ENCODE measurements around the gene TEX11.

Gene TEX11

DNA sequence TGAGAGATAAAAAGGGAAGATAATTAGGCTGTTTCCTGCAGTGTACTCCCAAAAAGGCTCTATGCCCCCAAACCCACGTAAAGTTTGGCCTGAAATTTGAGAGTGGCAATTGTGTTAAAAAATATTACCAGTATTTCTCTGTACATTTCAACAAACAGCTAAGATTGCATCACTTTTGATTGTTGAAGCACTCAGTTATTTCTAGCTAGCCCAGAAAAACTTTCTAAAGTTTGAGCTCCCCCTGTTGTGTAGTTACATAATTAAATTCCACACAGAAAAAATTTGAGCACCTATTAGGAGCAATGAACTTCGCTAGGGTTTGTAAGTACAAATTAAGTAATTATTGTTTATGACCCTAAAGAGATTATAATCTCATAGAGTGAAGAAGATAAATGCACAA is 354.4 kb downstream of the TEX11 start:
- Histone ChIP-seq H3K4me1 (ENCODE audit: low read length) (peaks cover 19% of the 10 kb centered on the region), H4K20me1 (ENCODE audit: insufficient read depth, low read length) (no peaks in the 10 kb centered on the region), H3K36me3 (replicated peaks; ENCODE audit: insufficient read depth, low read length) (no peaks in the 10 kb centered on the region), H3K9me3 (replicated peaks; ENCODE audit: insufficient read depth, low read length) (no peaks in the 10 kb centered on the region), H3K27ac (ENCODE audit: low read length) (peak overlapping the region; percentile 69; the same call in 1 of the 2 replicates), H3K9me2 (replicated peaks; ENCODE audit: insufficient read depth, low read length) (no peaks in the 10 kb centered on the region), H3K4me3 (ENCODE audit: low read length) (0 out of 2 replicates have a peak overlapping the region, but pooled peaks have one; percentile 21), H3K27me3 (replicated peaks; ENCODE audit: insufficient read depth, low read length) (no peaks in the 10 kb centered on the region), H3F3A (ENCODE audit: insufficient read depth, low read length) (peaks cover 7% of the 10 kb centered on the region), H3K4me2 (ENCODE audit: low read depth, low read length) (peak overlapping the region; percentile 71; the same call in 1 of the 2 replicates), H3K9ac (ENCODE audit: low read length) (peak overlapping the region; percentile 29; the same call in 1 of the 2 replicates), H2AFZ (ENCODE audit: low read length) (no peak overlapping the region; the same call in 1 of the 2 replicates), H3K79me2 (ENCODE audit: low read length) (no peaks in the 10 kb centered on the region)
- TF ChIP-seq, protein P1, sequence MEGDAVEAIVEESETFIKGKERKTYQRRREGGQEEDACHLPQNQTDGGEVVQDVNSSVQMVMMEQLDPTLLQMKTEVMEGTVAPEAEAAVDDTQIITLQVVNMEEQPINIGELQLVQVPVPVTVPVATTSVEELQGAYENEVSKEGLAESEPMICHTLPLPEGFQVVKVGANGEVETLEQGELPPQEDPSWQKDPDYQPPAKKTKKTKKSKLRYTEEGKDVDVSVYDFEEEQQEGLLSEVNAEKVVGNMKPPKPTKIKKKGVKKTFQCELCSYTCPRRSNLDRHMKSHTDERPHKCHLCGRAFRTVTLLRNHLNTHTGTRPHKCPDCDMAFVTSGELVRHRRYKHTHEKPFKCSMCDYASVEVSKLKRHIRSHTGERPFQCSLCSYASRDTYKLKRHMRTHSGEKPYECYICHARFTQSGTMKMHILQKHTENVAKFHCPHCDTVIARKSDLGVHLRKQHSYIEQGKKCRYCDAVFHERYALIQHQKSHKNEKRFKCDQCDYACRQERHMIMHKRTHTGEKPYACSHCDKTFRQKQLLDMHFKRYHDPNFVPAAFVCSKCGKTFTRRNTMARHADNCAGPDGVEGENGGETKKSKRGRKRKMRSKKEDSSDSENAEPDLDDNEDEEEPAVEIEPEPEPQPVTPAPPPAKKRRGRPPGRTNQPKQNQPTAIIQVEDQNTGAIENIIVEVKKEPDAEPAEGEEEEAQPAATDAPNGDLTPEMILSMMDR (IDR thresholded peaks at IDR 0.05; ENCODE audit: low read length) = peak; percentile 18; the same call in 1 of the 2 replicates
- TF ChIP-seq EZH2 (optimal IDR thresholded peaks at IDR 0.05; ENCODE audit: low read depth, low read length) = no peak
- peak; percentile 21 for DNase-seq

- Histone ChIP-seq H3K79me2 (ENCODE audit: low read length) (no peaks in the 10 kb centered on the region), H3K27ac (ENCODE audit: low read length) (peak overlapping the region; percentile 69), H3K9me3 (replicated peaks; ENCODE audit: insufficient read depth, low read length) (no peaks in the 10 kb centered on the region), H3K4me2 (ENCODE audit: low read depth, low read length) (peak overlapping the region; percentile 71), H3K9ac (ENCODE audit: low read length) (peak overlapping the region; percentile 29; the same call in 1 of the 2 replicates), H3K27me3 (replicated peaks; ENCODE audit: insufficient read depth, low read length) (no peaks in the 10 kb centered on the region), H3K9me2 (replicated peaks; ENCODE audit: insufficient read depth, low read length) (no peaks in the 10 kb centered on the region), H3F3A (ENCODE audit: insufficient read depth, low read length) (peaks cover 7% of the 10 kb centered on the region), H2AFZ (ENCODE audit: low read length) (peak overlapping the region; percentile 22), H3K4me3 (ENCODE audit: low read length) (0 out of 2 replicates have a peak overlapping the region, but pooled peaks have one; percentile 21), H3K36me3 (replicated peaks; ENCODE audit: insufficient read depth, low read length) (no peaks in the 10 kb centered on the region), H3K4me1 (ENCODE audit: low read length) (peaks cover 19% of the 10 kb centered on the region), H4K20me1 (ENCODE audit: insufficient read depth, low read length) (no peaks in the 10 kb centered on the region)
- TF ChIP-seq EZH2 (optimal IDR thresholded peaks at IDR 0.05; ENCODE audit: low read depth, low read length) = no peak
- TF ChIP-seq, protein P1 (IDR thresholded peaks at IDR 0.05; ENCODE audit: low read length) = no peak
- no peak for TF ChIP-seq EZH2phosphoT487 (IDR thresholded peaks at IDR 0.05; ENCODE audit: low read length)
- peak; percentile 44 for DNase-seq
These were observed 355.0 kb downstream of the TEX11 start for GRCh38 chrX:70553516-70553915.

GRCh38 chrX:70552130-70552704 is 356.3 kb downstream of the TEX11 start:
- no peak for DNase-seq
- H3K27ac ChIP-seq (ENCODE audit: low read length) = no peak overlapping the region
- TF ChIP-seq, protein P1 (IDR thresholded peaks at IDR 0.05; ENCODE audit: low read length) = no peak
- TF ChIP-seq EZH2 (optimal IDR thresholded peaks at IDR 0.05; ENCODE audit: low read depth, low read length) = no peak
- no peak for TF ChIP-seq EZH2phosphoT487 (IDR thresholded peaks at IDR 0.05; ENCODE audit: low read length)
- H2AFZ ChIP-seq (ENCODE audit: low read length) = no peak overlapping the region
- no peak overlapping the region for H3K4me3 ChIP-seq (ENCODE audit: low read length)
- no peaks in the 10 kb centered on the region for H3K9me2 ChIP-seq (replicated peaks; ENCODE audit: insufficient read depth, low read length)
- H3K79me2 ChIP-seq (ENCODE audit: low read length) = no peaks in the 10 kb centered on the region
- no peaks in the 10 kb centered on the region for H4K20me1 ChIP-seq (ENCODE audit: insufficient read depth, low read length)
- peaks cover 19% of the 10 kb centered on the region for H3K4me1 ChIP-seq (ENCODE audit: low read length)
- H3F3A ChIP-seq (ENCODE audit: insufficient read depth, low read length) = peaks cover 7% of the 10 kb centered on the region
- no peaks in the 10 kb centered on the region for H3K9me3 ChIP-seq (replicated peaks; ENCODE audit: insufficient read depth, low read length)
- no peaks in the 10 kb centered on the region for H3K36me3 ChIP-seq (replicated peaks; ENCODE audit: insufficient read depth, low read length)
- no peak overlapping the region for H3K9ac ChIP-seq (ENCODE audit: low read length)
- no peak overlapping the region for H3K4me2 ChIP-seq (ENCODE audit: low read depth, low read length)
- no peaks in the 10 kb centered on the region for H3K27me3 ChIP-seq (replicated peaks; ENCODE audit: insufficient read depth, low read length)

Data from MM.1S (cell line).